Hematopoietic multipotent progenitor cell (in vitro differentiated cells): Measurements from ENCODE around the gene PTAR1. TPM values are rescaled to one million over a fixed set of nuclear protein-coding genes. Genes with fewer than 3 reads are reported as not detected.

Experiments
- DNase-seq, 3 donors: peaks; one replicate each; pipeline ENCODE4 v3.0.0-alpha.2; 2011 to 2015; ENCODE audit warnings: low read depth in 2 of 3, low spot score in 2 of 3
- total RNA-seq: library from RNA; depleted of rRNA; stranded (reverse); fragments of >200 nt; gene quantifications from one replicate; pipeline ENCODE4 v1.2.3, GENCODE V29; 2012

The PTAR1 gene
- total RNA-seq, 1 donor, result 54.4 TPM

- DNase-seq, result no peak
These were observed 6.0 kb downstream of the PTAR1 start for GRCh38 chr9:69753830-69754229.

GRCh38 chr9:69750085-69750484 is 9.7 kb downstream of the PTAR1 start:
- no peak for DNase-seq

- no peak for DNase-seq
These were observed 11.5 kb downstream of the PTAR1 start for GRCh38 chr9:69748304-69748703.

- DNase-seq, result no peak
These were observed 12.8 kb downstream of the PTAR1 start for GRCh38 chr9:69746859-69747560.

- DNase-seq, result peak in 2 of 3 donors; percentile 17 to 45
These were observed 13.9 kb downstream of the PTAR1 start for GRCh38 chr9:69745716-69746437.

- no peak for DNase-seq
These were observed 15.0 kb downstream of the PTAR1 start for GRCh38 chr9:69744688-69745380.

- DNase-seq, result no peak
These were observed 15.9 kb downstream of the PTAR1 start for GRCh38 chr9:69743930-69744329.

- DNase-seq, result no peak
These were observed 18.8 kb downstream of the PTAR1 start for GRCh38 chr9:69740872-69741505.

- no peak for DNase-seq
These were observed 28.5 kb downstream of the PTAR1 start for GRCh38 chr9:69731348-69731747.

GRCh38 chr9:69719983-69720382 is 39.8 kb downstream of the PTAR1 start:
- no peak for DNase-seq

- no peak for DNase-seq
These were observed 40.4 kb downstream of the PTAR1 start for GRCh38 chr9:69719367-69719766.

GRCh38 chr9:69718218-69718617 is 41.6 kb downstream of the PTAR1 start:
- no peak for DNase-seq

- DNase-seq, result no peak
These were observed 44.0 kb downstream of the PTAR1 start for GRCh38 chr9:69715825-69716224.

- no peak for DNase-seq
These were observed 44.7 kb downstream of the PTAR1 start for GRCh38 chr9:69715096-69715495.

GRCh38 chr9:69697475-69697874 is 62.3 kb downstream of the PTAR1 start:
- no peak for DNase-seq

- peak in 1 of 3 donors; percentile 15 for DNase-seq
These were observed 63.0 kb downstream of the PTAR1 start for GRCh38 chr9:69696802-69697201.

GRCh38 chr9:69689991-69690538 is 69.7 kb downstream of the PTAR1 start:
- DNase-seq, result no peak

- DNase-seq, result no peak
These were observed 75.9 kb downstream of the PTAR1 start for GRCh38 chr9:69683927-69684326.

- DNase-seq, result no peak
These were observed 80.8 kb downstream of the PTAR1 start for GRCh38 chr9:69678843-69679538.

- no peak for DNase-seq
These were observed 81.9 kb downstream of the PTAR1 start for GRCh38 chr9:69677931-69678330.
